Osteoblast (primary cell): ENCODE data around the gene WNK1. TPM values are rescaled to one million over a fixed set of nuclear protein-coding genes. Genes with fewer than 3 reads are reported as not detected.
"Not testable (repeated sequence)": the region's sequence is repeated elsewhere in the genome, so short reads cannot be mapped to it uniquely, and the experiment has no call there.

ENCODE experiments used
- DNase-seq: peaks from one replicate; pipeline ENCODE4 v3.0.0; 2011; ENCODE audit warnings: low spot score, mixed read lengths; ENCODE audit not compliant: insufficient read length; ENCODE audit errors: missing footprints
- H2AFZ ChIP-seq: 2 replicates; pipeline ENCODE4 v1.6.0; 2011; ENCODE audit warnings: mild to moderate bottlenecking, low read length
- H3K27ac ChIP-seq: 2 replicates; pipeline ENCODE4 v1.5.1; 2011; ENCODE audit warnings: mild to moderate bottlenecking, low read depth, low read length, moderate library complexity
- H3K27me3 ChIP-seq: 2 replicates; pipeline ENCODE4 v1.6.0; 2012; ENCODE audit warnings: mild to moderate bottlenecking, control low read depth, inconsistent platforms, low read length, moderate library complexity; ENCODE audit not compliant: insufficient read depth
- H3K36me3 ChIP-seq: 2 replicates; pipeline ENCODE4 v1.5.1; 2011; ENCODE audit warnings: mild to moderate bottlenecking, low read length, control low read depth, moderate library complexity; ENCODE audit not compliant: insufficient read depth
- H3K4me1 ChIP-seq: 2 replicates; pipeline ENCODE4 v1.5.1; 2011; ENCODE audit warnings: mild to moderate bottlenecking, low read length, control low read depth, moderate library complexity; ENCODE audit not compliant: insufficient read depth
- H3K4me2 ChIP-seq: 2 replicates; pipeline ENCODE4 v1.6.0; 2011; ENCODE audit warnings: mild to moderate bottlenecking, low read length; ENCODE audit not compliant: insufficient read depth
- H3K4me3 ChIP-seq: fragments of 200-600 bp; sonication (generic); 3 replicates; pipeline ENCODE4 v1.5.1; 2012; ENCODE audit warnings: mild to moderate bottlenecking, low read length, inconsistent platforms; ENCODE audit not compliant: insufficient read depth
- H3K79me2 ChIP-seq: 2 replicates; pipeline ENCODE4 v1.6.0; 2012; ENCODE audit warnings: mild to moderate bottlenecking, low read length, control low read depth, inconsistent platforms; ENCODE audit not compliant: insufficient read depth
- H3K9me3 ChIP-seq: 2 replicates; pipeline ENCODE4 v1.5.1; 2011; ENCODE audit warnings: low read depth, low read length, control low read depth
- H4K20me1 ChIP-seq: 2 replicates; pipeline ENCODE4 v1.6.0; 2012; ENCODE audit warnings: mild to moderate bottlenecking, low read length, control low read depth; ENCODE audit not compliant: insufficient read depth
- CTCF ChIP-seq: IDR thresholded peaks from 2 replicates; pipeline ENCODE4 v1.5.1; 2011; ENCODE audit warnings: mild to moderate bottlenecking, low read depth, low read length, moderate library complexity; ENCODE audit errors: extremely low read depth
- total RNA-seq: library from RNA; depleted of rRNA; stranded (reverse); fragments of >200 nt; gene quantifications from 2 replicates; pipeline ENCODE4 v1.2.3, GENCODE V29; 2012

The WNK1 gene
- total RNA-seq, 1 donor = 110 TPM

GRCh38 chr12:788288-788687, 35.9 kb downstream of the WNK1 start:
- Histone ChIP-seq H3K9me3 (no peaks in the 10 kb centered on the region), H3K36me3 (no peaks in the 10 kb centered on the region), H3K4me2 (no peak overlapping the region), H3K79me2 (peaks cover 94% of the 10 kb centered on the region), H3K4me3 (no peak overlapping the region), H2AFZ (no peak overlapping the region), H3K4me1 (peaks cover 18% of the 10 kb centered on the region), H3K27me3 (no peaks in the 10 kb centered on the region), H3K27ac (no peak overlapping the region), H4K20me1 (peaks cover 34% of the 10 kb centered on the region)
- TF ChIP-seq CTCF = no peak
- DNase-seq = no peak

GRCh38 chr12:788762-789161, 36.4 kb downstream of the WNK1 start:
- not testable (repeated sequence) for H3K36me3 ChIP-seq, H3K27me3 ChIP-seq, H3K4me2 ChIP-seq, H3K4me3 ChIP-seq, H3K27ac ChIP-seq, DNase-seq, H2AFZ ChIP-seq, H3K9me3 ChIP-seq
- Histone ChIP-seq H3K79me2 (peaks cover 97% of the 10 kb centered on the region), H4K20me1 (peaks cover 39% of the 10 kb centered on the region), H3K4me1 (peaks cover 23% of the 10 kb centered on the region)

- Histone ChIP-seq H4K20me1 (peaks cover 46% of the 10 kb centered on the region), H2AFZ (no peak overlapping the region), H3K36me3 (no peaks in the 10 kb centered on the region), H3K4me2 (no peak overlapping the region), H3K4me1 (peaks cover 23% of the 10 kb centered on the region), H3K79me2 (peaks cover 98% of the 10 kb centered on the region), H3K27me3 (no peaks in the 10 kb centered on the region), H3K4me3 (no peak overlapping the region), H3K9me3 (no peaks in the 10 kb centered on the region), H3K27ac (no peak overlapping the region)
- DNase-seq = no peak
- no peak for TF ChIP-seq CTCF
Measured at GRCh38 chr12:789852-790563, 37.6 kb downstream of the WNK1 start.

- Histone ChIP-seq H3K36me3 (no peaks in the 10 kb centered on the region), H3K9me3 (no peaks in the 10 kb centered on the region), H2AFZ (no peak overlapping the region), H3K79me2 (peaks cover 98% of the 10 kb centered on the region), H3K27me3 (no peaks in the 10 kb centered on the region), H4K20me1 (peaks cover 52% of the 10 kb centered on the region), H3K27ac (peak overlapping the region; percentile 13), H3K4me1 (peaks cover 23% of the 10 kb centered on the region), H3K4me3 (no peak overlapping the region), H3K4me2 (no peak overlapping the region)
- no peak for TF ChIP-seq CTCF
- no peak for DNase-seq
Measured at GRCh38 chr12:790608-791007, 38.2 kb downstream of the WNK1 start.
